A172 (cell line): ENCODE results near the gene HLA-DPB1. TPM values are rescaled to one million over a fixed set of nuclear protein-coding genes. Genes with fewer than 3 reads are reported as not detected.
"Not testable (repeated sequence)": the region's sequence is repeated elsewhere in the genome, so short reads cannot be mapped to it uniquely, and the experiment has no call there.

Experiments
- DNase-seq: peaks from one replicate; pipeline ENCODE4 v3.0.0-alpha.2; 2015; ENCODE audit warnings: low spot score
- total RNA-seq: library from RNA; depleted of rRNA; stranded (reverse); fragments of >200 nt; shearing (Covaris generic); gene quantifications from 2 replicates; pipeline ENCODE4 v1.2.3, GENCODE V29; 2014

Gene HLA-DPB1
- total RNA-seq, 1 experiment from 2014 or later = not detected

DNA sequence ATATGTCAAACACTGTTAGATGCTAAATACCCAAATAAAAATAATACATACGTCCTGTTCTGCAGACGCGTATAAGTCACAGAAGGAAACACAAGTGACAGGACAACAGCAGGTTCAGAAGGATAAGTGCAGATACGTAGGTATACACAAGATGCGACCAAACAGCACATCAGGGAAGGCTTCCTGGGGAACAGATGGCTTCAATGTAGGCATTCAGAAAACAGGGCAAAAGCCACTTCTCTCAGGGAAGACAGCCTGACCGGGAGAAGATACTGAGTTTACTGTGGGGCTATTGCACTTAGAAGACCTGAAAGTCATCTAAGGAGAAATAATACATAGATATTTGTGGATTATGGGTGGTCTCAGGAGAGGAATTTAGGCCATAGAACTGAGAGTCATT lies 4.2 kb upstream of the HLA-DPB1 start:
- no peak for DNase-seq

DNA sequence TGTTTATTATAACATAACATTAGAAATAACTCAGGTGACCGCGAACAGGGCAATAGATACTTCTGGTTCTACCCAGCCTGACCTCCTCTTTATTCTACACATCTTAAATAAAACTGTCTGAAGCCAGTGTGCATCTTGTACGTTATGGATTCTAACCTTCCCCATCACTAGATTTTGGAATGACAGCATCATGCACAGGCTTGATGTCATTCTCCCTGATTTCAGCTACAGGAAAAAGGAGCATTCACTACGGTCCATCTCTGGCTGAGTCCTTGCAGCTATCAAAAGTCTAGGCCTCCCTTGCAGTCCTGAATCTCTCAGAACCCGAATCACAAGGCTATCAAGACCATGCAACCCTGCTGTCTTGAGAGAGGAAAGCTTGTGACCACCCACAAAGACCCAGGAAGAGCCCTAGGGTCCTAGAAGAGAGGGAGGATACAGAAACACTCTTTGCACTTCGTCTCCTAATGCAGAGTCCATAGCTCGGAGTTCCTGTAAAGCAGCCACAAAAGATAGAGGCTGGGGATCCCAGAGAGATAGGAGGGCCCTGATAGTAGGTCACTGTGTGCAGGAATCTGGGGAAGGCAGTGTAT lies 3.2 kb upstream of the HLA-DPB1 start:
- no peak for DNase-seq

DNA sequence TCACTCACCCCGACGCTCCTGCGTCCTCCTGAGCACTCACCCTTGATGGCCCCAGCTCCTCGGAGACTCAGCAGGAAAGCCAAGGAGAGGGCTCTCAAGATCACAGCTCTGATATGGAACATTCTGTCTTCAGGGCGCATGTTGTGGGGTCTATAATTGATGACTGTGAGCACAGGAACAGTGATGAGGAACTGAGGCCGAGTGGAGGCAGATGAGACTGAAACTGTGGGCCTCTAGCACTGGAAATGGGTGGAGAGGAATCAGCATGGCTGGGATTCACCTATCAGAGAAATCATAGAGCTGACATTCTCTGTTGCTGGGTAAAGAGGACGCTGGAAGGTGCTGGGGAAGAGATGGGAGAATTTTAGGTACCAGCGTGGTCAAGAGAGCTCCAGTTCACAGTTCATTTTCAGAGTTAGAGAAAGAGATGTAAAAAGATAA lies 2.3 kb upstream of the HLA-DPB1 start, which contains the start of gene HLA-DPA1:
Gene HLA-DPA1 (minus strand): TSS at position 219 of the 441 bp plus-strand sequence.
- no peak for DNase-seq

- no peak for DNase-seq
Measured at GRCh38 chr6:33075208-33075567, 602 bp upstream of the HLA-DPB1 start.

GRCh38 chr6:33076406-33076934 lies 680 bp downstream of the HLA-DPB1 start:
- DNase-seq = no peak

GRCh38 chr6:33077908-33078307 lies 2.1 kb downstream of the HLA-DPB1 start:
- DNase-seq = no peak

- DNase-seq = no peak
Measured at GRCh38 chr6:33078442-33078841, 2.7 kb downstream of the HLA-DPB1 start.

GRCh38 chr6:33078919-33079521 lies 3.2 kb downstream of the HLA-DPB1 start:
- DNase-seq = no peak

GRCh38 chr6:33079580-33079979 lies 3.8 kb downstream of the HLA-DPB1 start:
- no peak for DNase-seq

GRCh38 chr6:33080127-33081089 lies 4.6 kb downstream of the HLA-DPB1 start:
- no peak for DNase-seq

DNA sequence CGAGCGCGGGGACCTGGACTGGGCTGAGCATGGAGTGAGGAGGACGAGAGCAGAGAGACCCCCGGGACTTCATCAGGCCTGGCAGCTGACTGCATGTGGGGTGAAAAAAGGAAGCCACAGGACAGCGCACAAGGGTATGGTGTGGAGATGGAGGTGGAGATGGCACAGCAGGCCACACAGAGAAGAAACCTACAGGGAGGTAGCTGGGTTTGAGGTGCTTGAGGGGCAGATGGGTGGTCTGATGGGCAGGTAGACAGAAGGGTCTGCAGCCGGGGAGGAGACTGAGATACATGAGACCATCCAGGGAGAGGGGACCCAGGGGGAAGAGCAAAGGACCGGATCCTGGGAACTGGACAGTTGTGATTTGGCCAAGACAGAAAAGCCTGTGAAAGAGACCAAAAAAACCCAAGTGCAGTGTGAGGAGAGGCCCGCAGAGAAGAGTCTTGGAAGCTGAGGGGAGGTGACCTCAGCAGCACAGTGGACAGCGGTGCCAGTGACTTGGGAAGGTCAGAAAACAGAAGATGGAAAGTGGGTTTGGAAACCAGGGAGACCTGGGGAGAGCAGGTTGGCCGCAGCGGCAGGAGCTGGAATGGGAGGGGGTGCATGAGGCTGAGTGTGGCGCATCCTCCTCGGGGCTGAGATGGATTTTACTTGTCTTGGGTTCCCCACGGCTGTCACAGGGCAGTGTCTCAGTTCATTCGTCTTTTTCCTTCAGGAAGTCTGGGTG lies 5.5 kb downstream of the HLA-DPB1 start:
- no peak for DNase-seq

- DNase-seq = no peak
Measured at GRCh38 chr6:33082702-33083101, 6.9 kb downstream of the HLA-DPB1 start.

DNA sequence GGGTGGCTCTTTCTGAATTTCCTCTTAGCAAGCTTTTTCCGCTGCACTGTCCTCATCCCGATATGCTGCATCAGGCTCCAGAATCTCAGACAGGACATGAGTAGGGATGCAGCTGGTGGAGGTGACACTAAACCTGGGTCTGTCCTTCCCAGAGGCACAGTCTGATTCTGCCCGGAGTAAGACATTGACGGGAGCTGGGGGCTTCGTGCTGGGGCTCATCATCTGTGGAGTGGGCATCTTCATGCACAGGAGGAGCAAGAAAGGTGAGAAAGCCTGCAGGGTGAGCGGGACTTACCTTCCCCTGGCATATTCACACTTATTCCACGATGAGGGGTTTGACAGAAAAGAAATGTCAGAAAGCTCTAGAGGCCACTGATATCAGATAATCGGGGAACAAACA lies 9.8 kb downstream of the HLA-DPB1 start:
- DNase-seq = no peak

GRCh38 chr6:33088258-33088930 lies 12.6 kb downstream of the HLA-DPB1 start:
- DNase-seq = no peak

DNA sequence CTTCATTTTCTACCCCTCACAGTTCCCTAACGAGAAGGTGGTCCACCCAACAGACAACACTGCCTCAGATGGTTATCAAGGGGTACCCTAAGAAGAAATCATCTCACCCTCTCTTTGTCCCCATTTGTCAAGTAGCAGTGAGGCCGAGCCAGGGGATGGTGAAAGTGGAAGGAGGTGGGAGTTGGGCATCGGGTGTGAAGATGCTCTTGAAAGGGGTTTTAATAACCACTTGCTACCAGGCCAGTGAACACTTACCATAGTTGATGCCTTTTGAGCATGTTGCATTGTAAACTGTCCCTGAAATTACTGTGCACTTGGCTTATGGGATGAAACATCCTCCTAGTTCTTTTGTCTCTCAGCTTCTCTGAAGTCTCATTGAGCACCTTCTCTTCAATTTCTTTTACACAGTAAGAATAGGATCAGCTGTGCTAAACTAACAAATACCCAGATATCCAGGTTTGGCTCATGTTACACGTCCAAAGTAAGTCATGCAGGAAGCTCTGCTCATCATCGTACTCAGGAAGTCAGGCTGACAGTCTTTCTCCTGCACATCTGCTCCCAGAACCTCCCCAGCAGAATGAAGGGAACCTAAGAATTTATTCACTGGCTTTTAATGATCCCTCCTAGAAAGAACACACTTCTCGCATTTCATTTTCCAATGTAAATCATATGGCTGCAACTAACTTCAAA lies 13.3 kb downstream of the HLA-DPB1 start:
- DNase-seq = no peak

- no peak for DNase-seq
Measured at GRCh38 chr6:33091957-33092356, 16.2 kb downstream of the HLA-DPB1 start.

GRCh38 chr6:33092385-33092784 lies 16.6 kb downstream of the HLA-DPB1 start:
- no peak for DNase-seq

GRCh38 chr6:33093855-33094254 lies 18.1 kb downstream of the HLA-DPB1 start:
- DNase-seq = no peak

- no peak for DNase-seq
Measured at GRCh38 chr6:33095681-33096080, 19.9 kb downstream of the HLA-DPB1 start.

GRCh38 chr6:33101121-33101737 lies 25.4 kb downstream of the HLA-DPB1 start:
- not testable (repeated sequence) for DNase-seq
